Activated CD4-positive, CD25-positive, alpha-beta regulatory T cell (primary cell): Measurements from ENCODE around the gene CPNE5.

Experiments
- DNase-seq, 4 experiments: peaks; one replicate each; lab custom pipeline; 2025; lab: John Stamatoyannopoulos, UW

CPNE5 gene

DNA sequence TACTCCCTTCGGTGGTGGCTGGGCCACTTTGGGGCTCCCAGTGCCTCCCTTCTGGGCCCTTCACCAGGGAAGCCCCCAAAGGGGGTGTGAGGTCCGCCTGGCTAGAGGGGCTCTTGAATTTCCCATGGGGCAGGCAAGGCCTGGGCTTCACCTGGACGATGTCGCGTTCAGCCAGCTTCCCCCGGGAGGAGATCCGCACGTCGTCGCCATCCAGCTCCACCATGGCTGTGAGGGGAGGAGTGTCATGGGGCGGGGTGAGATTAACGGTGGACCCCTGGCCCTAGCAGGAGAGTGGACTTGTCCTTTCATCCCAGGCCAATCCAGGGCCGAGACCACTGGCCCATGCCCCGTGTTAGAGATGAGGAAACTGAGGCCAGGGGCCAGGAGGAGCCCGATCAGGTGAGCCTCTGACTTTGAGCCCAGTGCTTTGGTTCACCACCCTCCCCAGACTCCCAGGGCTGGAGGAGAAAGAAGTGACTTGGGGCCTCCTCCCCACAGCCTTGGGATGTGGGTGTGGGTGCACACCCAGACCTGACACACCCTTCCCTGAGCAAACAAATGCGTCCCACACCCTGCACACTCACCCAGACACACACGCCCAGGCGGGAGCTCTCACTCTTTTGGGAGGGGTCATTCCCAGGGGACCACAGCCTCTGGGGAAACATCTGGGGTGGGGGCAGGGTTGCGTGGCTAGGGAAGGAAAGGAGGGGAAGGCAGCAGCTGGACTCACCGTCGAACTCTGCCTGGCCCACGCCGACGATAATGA is 95.5 kb downstream of the CPNE5 start:
- no peak for DNase-seq

DNA sequence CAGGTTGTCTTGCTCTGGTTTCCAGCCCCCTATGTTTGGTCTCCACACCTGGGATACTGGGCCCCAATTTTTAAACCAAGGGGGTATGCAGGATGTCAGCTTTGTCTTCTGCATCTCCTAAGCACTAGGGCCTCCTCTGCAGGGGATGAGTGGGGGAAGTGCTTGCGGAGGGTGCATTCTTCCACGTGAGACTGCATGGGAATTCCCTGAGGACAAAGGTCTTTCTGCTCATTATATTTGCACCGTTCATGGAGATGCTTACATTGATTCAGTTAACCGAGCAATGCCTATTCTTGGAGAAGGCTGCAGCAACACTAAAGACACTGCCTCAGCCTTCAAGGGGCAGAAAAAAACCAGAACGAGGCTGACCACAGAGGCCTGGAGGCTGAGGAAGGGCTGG is 96.2 kb downstream of the CPNE5 start:
- no peak for DNase-seq

DNA sequence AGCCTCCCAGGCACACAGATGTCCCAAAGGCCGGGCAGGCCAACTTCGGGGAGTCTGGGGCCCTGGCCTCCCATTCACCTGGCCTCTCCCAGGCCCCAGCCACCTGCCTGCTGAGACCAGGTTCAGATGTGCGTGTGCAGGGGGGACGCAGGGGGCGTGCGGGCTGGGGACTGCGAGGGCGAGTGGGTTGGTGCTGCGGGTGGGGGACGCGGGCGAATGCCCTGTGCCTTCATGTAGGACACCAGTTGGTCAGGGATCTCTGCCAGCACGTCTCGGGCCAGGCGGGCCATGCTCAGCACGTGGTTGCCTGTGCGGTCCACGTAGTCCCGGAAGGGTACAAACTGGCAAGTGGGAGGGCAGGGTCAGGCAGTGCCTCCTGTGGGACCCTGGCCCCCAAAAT is 97.1 kb downstream of the CPNE5 start:
- DNase-seq = no peak

DNA sequence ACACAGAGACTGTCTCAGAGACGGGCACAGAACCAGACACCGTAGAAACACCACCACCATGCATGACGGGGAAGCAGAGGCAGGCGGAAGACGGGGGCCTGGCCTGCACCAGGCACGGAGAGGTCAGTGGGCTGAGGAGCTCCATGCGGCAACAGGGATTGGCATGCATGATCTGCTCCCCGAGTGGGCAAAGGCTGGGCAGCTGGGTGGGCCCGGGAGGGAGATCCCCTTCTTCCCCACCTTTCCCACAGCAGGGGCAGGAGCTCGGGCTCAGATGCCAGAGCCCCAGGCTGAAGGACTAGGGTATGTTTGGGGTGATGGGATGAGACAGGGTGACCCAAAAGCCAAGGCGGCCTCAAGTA is 98.4 kb downstream of the CPNE5 start:
- no peak for DNase-seq

DNA sequence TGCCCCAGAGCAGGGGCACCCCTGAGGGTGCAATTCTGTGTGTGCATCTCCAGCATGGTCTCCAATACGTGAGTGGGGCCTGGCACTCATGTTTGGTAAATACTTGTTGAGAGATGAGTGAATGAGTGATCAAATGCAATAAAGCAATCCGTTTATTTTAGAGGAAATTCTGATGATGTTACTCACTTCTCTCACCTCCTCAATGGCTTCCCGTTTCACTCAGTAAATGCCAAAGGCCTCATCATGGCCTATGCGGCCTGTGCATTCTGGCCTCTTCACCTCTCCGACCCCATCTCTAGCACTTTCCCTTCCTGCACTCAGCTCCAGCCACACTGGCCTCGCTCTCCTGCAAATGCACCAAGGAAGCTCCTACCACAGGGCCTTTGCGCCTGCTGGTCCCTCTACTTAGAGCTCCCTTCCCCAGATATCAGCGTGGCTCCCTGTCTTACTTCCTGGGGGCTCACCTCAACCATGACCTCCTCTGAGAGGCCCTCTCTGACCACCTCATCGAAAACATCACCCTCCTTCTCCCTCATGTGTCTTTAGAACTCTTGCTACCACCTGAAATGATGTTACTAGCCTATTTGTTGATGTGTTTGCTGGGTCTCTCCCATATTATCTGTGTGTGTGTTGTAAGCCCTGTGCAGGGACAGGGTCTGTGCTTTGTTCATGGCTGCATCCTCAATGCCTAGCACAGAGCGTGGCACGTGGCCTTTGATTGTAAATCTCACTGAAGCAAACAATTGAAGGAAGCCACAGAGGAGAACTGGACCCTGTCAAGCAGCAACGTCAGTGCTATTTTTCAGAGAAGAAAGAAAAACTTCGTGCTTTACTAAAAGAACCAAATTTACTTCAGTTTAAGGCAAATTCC is 99.1 kb downstream of the CPNE5 start:
- no peak for DNase-seq

DNA sequence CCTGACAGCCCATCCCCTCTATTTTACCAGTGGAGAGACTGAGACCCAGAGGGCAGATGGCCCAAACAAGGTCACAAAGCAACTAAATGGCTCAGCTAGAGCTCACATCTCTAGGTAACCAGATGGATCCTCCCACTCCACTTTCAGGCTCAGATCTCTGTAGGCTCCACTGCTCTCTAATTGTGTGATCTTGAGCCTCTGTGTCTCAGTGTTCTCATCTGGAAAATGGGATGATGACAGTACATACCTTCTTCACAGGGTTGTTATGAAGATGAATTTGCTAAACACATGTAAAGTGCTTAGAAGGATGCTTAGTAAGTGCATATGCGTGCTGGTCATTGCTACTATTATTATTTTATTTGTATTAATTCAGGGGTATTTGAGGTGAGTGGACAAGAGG is 101.1 kb downstream of the CPNE5 start:
- DNase-seq = no peak

DNA sequence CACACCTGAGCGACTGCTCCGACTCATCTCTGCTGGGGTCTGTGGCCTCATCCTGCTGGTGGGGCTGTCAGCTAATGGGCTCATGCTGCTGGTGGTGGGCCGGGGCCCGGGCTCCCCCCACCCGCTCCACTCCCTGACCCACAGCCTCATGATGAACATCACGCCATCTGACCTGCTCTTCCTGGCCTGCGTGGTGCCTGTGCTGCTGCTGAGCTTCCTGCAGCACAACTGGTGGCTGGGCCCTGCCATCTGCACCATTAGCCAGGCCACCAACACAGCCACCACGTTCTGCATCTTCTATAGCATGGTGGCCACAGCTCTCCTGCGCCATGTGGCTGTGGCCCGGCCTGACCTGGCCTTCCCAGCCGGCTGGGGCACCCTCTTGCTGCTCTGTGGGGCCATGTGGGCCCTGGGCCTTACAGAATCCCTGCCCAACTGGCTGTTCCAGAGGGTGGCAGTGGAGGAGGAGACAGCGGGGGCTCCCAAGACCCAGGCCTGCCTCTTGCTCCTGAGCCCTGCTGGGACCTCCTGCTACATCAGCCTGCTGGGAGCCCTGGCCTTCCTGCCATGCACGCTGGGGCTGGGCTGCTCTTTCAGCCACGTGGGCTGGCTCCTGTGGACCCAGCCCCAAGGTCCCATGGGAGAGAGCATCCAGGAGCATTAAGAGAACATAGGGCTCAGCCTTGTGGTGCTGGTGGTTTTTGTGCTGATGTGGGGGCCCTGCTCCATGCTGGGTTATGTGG is 102.0 kb downstream of the CPNE5 start:
- no peak for DNase-seq

DNA sequence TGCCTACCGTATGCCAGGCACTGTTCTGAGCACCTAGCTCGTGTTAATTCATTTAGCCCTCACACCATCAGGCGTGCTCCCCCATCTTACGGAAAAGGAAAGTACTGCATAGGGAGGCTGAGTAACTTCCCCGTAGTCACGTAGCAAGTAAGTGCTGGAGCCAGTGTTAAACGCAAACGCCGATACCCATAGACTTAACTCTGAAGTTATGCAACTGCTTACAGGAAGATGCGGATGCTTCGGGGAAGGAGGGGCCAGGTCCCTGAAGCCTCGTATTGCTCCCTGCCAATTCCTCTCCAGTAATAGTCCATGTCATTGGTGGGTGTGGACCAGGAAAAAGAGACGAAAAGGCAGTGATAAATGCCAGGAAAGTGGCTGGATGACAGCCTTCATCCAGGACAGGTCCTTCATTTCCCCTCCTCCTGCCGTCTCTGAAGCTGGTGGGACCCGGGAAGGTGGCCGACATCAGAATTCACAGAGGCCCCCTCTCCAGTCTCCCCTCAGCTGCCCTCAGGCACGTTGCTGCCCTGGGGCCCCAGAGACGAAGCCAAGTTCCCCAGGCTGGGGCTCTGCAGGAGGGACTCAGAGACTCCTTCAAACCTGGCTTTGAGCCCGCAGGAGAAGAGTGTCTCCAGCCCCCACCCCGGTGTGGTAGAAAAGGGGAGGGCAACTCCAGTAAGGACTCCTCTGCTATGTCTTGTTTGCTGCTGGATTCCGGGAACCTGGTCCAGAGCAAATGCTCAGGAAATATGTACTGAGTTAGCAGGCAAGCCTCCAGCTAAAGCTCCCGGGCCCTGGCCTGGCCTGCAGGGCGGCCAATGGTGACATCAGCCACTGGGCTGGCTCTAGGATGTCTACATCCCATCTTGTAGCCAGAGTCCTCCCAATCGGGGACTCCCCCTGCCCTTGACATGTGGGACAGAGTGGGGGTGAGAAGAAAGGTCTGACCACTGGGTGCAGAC is 103.9 kb downstream of the CPNE5 start:
- DNase-seq = no peak

DNA sequence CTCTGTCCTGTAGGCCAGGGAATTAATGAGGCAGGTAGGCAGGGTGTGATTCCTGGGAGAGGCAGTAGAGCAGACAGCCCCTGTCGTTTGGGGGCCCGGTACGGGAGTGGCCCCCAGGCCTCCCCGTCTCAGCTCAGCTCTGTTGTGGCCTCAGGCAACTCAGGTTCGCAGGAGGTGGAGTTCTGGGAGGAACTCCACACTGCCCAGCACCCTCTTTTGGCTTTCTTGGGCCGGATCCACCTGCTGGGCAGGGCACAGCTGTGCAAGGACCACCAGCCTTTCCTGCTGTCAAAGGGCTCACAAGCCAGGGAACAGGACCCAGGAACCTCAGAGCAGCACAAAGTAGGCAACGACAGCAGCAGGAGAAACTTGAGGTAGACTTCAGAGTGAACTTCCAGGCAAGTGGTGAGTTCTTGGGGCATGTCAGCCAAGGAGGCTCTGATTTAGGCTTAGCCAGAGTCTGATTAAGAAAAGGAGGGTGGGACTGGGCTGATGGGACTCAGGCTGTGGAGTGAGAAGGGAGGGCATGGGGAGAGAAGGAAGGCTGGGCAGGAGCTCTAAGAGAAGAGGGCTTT is 104.7 kb downstream of the CPNE5 start:
- DNase-seq = no peak

DNA sequence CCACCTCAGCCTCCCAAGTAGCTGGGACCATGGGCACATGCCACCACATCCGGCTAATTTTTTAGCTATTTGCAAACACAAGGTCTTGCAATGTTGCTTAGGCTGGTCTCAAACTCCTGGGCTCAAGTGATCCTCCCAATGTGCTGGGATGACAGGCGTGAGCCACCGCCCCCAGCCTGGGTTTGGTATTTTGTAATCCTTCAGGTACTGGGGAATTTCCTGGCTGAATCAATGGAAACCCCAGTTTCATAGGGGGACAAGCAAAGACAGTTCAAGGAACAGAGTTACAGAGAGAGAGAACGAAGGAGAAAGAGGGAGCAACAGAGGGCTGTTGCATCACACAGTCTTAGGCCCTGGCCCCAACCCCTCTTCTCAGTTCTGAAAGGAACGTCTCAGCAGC is 105.9 kb downstream of the CPNE5 start:
- no peak for DNase-seq

DNA sequence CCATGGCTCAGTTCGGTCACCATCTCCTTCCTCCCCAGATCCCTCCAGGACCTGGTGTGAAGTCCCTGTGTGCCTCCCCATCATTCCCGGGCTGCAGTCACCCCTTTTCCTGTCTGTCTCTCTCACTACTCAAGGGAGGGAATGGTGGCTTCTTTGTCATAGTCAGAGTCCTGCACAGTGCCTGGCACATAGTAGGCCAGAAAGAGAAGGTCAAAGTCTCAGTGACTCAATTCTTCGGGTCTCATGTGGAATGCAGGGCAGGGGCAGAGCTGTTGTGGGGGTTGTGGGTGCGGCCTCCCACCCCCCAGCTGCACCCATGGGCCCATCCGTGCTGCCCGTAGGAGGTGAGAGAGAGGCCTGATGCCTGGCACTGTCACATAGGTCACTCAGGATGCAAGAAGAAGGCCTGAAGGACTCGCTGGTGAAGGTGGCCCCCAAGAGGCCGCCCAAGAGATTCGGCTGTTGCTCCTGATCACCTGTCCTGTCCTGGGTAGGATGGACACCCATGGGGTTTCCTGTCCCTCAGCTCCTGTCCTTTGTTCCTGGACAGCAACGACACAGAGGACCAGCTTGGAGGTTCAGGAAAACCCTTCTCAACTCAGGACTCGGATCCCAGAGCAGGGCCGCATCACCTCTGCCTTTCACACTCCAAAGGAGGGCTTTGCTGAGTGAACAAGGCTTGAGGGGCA is 107.5 kb downstream of the CPNE5 start:
- DNase-seq = no peak

DNA sequence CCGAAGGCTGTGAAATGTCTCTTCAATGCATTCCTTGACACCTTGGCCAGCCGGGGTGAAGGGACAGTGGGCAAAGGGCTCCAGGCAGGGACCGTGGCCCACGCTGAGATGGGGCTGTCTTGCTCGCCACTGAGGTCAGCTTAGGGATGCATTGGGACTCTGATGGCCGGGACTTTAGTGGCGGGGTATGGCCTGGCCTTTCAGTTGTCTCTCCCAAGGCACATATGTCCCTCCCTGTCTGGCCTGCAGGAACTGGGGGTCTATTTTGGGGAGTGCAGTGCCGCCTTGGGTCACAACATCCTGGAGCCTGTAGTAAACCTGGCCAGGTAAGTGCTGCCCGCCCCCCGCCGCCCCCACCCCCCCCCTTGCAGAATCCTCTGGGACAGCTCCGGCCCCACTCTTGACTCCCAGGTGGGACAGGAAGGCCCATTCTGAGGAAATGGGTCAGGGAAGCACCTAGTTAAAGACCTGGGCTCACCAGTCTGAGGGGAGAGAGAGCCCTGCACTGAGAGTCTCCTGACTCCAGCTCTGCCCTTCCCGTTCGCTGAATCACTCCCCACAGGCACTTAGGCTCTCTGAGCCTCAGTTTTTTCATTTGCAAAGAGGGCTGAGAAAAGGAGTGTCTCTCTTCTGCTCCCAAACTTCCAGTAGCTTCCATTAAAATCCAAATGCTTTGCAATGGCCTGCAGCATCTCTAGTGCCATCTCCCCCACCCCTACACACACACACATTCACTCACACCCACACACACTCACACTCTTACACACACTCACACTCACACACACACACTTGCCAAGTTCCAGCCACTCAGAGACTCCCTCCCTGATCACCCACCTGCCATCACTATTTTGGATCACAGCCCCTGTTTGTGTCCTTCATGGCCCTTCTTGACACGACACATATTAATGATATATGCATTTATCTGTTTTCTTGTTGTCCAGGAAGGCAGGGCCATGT is 108.5 kb downstream of the CPNE5 start:
- DNase-seq = no peak

DNA sequence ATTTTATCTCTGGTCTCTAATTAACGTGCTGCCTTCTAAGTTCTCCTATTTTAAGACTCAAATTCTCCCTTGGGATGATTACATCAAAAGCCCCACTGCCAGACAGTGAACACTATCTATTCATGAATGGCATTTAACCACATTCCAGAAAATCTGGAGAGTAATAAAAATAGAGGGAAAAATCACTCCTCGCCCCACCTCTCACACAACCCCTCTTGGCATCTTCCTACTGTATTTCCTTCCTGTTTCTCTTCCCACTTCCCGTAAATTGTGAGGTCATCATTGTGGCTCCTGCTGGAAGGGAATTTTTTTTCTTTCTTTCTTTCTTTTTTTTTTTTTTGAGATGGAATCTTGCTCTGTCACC is 110.1 kb downstream of the CPNE5 start:
- DNase-seq = no peak

DNA sequence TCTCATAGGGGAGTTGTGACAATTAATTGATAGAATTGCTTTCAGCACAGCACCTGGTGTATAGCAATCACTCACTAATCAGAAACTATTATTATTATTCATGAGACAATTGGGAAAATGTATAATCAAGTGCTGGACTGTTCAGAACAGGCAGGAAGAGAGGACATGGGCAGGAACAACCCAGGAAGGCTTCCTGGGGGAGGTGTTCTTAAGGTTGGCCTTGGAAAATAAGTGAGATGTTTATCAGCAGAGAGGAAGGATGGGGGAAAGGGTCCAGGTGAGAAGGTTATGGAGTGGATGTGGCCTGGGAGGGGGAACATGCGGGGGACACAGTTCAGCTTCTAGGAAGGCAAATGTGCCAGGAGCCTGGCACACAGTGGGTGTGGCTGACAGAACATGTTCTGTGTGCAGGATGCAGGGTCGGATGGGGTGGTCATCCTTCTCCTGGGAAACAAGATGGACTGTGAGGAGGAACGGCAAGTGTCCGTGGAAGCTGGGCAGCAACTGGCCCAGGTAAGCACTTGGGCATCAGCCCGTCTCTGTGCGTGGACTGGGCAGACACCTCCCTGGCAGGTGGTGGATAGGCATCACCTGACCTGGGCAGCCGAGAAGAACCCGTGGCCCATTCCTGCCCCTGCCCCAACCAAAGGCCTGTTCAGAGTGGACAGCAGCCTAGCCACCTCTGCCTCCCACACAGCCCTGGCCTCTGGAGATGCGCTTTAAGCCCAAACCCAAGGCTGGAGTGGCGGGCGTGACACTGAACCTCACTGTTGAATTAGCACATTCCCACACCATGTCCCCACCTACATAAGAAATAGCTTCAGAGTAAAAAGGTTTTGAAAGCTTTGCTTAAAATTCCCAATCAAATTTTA is 110.7 kb downstream of the CPNE5 start:
- no peak for DNase-seq

DNA sequence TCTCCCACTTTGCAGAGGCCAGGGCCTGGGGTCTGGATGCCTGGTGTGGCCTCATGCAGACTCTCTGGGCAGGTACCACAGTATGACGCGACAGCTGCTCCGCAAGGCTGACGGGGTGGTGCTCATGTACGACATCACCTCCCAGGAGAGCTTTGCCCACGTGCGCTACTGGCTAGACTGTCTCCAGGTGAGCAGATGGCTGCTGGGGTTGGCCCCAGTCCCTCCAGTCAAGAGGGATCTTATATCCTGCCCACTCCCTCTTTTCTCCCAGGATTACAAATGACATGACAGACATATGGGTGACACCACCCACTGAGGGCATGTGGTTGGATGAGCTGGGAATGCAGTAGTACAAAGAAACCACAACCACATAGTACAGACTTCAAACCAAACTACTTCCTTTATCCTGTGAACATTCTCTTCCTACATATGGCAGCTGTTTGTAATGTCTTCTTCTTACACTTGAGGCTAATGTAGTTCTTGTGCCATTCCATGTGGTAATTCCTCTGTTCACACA is 111.7 kb downstream of the CPNE5 start:
- no peak for DNase-seq

DNA sequence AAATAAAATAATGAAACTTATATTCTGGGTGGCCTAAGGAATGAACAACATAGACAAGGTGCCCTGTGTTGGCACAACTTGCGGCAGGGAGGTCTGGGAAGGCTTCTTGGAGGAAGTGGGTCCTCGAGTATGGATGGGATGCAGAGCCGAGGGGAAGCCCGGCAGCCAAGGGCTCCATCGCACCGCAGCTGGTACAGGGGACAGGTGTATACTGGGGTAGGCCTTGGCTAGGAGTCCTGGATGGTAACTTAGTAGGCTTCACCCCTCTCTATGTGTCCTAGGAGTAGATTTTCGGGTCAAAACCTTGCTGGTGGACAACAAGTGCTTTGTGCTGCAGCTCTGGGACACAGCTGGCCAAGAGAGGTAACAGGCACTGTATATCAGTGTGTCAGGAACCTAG is 113.7 kb downstream of the CPNE5 start:
- DNase-seq = no peak

DNA sequence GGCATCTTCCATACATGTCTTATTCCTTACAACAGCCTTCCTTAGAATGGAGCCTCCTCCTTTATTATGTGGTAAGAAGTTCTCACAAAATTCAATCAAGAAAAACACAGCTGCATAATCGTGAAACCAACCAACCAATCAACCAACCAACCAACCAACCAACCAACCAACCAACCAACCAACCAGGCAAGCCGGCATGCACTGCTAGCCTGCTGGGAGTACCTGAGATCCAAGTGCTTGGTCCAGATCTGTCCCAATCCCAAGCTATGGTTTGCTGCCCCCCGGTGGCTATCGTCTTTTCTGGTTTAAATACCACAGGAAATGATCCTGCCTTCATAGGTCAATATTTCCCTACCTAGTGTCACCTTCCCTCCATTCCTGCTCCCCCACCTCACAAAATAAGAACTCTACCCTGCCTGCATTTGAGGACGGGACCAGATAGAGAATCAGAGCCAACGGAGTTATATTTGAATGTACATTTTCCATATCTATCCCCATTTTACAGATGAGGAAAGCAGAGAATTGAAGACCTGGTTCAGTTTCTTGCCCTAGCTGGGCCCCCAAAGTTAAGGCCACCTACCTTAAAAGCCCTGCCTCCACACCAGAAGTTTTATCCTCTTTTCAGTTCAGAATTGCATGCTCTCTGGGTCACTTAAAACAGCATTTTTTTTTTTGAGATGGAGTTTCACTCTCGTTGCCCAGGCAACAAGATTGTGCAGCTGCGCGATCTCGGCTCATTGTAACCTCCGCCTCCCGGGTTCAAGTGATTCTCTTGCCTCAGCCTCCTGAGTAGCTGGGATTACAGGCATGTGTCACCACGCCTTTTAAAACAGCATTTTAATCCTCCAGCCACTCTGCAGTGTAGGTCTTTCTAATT is 114.5 kb downstream of the CPNE5 start:
- peak in 1 of 4 experiments; percentile 34 for DNase-seq
